ENCODE results near the gene AZI2.

DNA sequence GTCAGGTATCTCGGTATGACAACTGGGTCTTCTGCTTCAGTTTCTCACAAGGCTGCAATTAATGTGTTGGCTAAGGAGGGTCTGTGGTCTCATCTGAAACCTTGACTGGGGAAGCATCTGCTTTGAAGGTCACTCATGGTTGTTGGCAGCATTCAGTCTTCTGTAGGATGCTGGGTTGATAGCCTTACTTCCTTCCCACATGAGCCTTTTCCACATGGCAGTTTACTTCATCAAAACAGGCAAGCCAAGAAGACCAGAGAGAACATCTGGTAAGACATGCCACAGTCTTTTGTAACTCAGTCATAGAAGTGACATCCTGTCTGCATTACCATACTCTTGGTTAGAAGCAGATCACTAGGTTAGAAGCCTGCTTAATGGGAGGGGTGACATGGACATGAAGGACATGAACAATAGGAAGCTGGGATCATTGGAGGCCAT, 57.7 kb downstream of the AZI2 start:
- no peak for TF ChIP-seq POLR2A (IDR thresholded peaks at IDR 0.05)
- TF ChIP-seq, protein P1, sequence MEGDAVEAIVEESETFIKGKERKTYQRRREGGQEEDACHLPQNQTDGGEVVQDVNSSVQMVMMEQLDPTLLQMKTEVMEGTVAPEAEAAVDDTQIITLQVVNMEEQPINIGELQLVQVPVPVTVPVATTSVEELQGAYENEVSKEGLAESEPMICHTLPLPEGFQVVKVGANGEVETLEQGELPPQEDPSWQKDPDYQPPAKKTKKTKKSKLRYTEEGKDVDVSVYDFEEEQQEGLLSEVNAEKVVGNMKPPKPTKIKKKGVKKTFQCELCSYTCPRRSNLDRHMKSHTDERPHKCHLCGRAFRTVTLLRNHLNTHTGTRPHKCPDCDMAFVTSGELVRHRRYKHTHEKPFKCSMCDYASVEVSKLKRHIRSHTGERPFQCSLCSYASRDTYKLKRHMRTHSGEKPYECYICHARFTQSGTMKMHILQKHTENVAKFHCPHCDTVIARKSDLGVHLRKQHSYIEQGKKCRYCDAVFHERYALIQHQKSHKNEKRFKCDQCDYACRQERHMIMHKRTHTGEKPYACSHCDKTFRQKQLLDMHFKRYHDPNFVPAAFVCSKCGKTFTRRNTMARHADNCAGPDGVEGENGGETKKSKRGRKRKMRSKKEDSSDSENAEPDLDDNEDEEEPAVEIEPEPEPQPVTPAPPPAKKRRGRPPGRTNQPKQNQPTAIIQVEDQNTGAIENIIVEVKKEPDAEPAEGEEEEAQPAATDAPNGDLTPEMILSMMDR (IDR thresholded peaks at IDR 0.05) = no peak

Data from testis (tissue), 2 donors.